Neural crest cell (in vitro differentiated cells): ENCODE results near the gene CST4. TPM values are rescaled to one million over a fixed set of nuclear protein-coding genes. Genes with fewer than 3 reads are reported as not detected.
"Not testable (repeated sequence)": the region's sequence is repeated elsewhere in the genome, so short reads cannot be mapped to it uniquely, and the experiment has no call there.

Experiments used
- DNase-seq: peaks from one replicate; pipeline ENCODE4 v3.0.0; 2021; ENCODE audit warnings: low read depth, mixed read lengths, low spot score
- H3K27ac Mint-ChIP-seq: one replicate; pipeline ENCODE4 v1.8.0; 2021; ENCODE audit warnings: mild to moderate bottlenecking, mixed read lengths; ENCODE audit not compliant: unreplicated experiment
- H3K27me3 Mint-ChIP-seq: 2 replicates; pipeline ENCODE4 v1.8.0; 2021; ENCODE audit warnings: low read depth, mild to moderate bottlenecking, mixed read lengths
- H3K36me3 Mint-ChIP-seq: 2 replicates; pipeline ENCODE4 v1.8.0; 2021; ENCODE audit warnings: low read depth, mild to moderate bottlenecking, mixed read lengths
- H3K4me1 Mint-ChIP-seq: 2 replicates; pipeline ENCODE4 v1.8.0; 2021; ENCODE audit warnings: mixed read lengths
- H3K4me3 Mint-ChIP-seq: one replicate; pipeline ENCODE4 v1.8.0; 2021; ENCODE audit warnings: mild to moderate bottlenecking, mixed read lengths
- H3K9me3 Mint-ChIP-seq: 2 replicates; pipeline ENCODE4 v1.8.0; 2021; ENCODE audit warnings: mixed read lengths
- total RNA-seq: library from RNA; stranded (reverse); gene quantifications from 2 replicates; pipeline ENCODE4 v1.2.1, GENCODE V29; 2021
- TF ChIP-seq, protein P1 (sequence below): fragments of 200-600 bp; sonication (generic); conservative IDR thresholded peaks from 2 replicates; pipeline ENCODE4 v1.5.0; 2021; ENCODE audit warnings: antibody characterized with exemption, mild to moderate bottlenecking

The CST4 gene
- total RNA-seq, 1 donor from 2014 or later = not detected

DNA sequence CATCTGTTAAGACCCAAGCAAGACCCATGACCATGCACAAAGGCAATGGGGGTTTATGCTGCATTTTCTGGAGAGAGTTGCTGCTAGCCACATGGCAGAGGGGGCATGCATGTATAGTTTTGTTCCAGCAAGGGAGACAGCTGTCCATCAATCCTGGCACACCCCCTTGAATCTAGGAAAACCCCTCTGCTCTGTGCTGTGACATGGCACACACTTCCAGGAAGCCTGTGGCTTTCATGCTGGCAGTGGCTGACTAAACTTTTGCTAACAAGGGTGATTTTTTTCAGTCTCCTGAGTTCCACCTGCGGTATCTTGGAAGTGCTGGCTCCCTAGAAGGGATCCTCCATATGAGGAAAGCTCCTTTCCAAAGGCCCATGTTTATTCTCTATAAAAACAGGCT lies 9.1 kb upstream of the CST4 start:
- Mint-ChIP-seq H3K27me3 (peaks cover 24% of the 10 kb centered on the region), H3K36me3 (no peaks in the 10 kb centered on the region), H3K27ac (no peak overlapping the region), H3K9me3 (no peaks in the 10 kb centered on the region), H3K4me1 (no peaks in the 10 kb centered on the region), H3K4me3 (no peak overlapping the region)
- TF ChIP-seq, protein P1, sequence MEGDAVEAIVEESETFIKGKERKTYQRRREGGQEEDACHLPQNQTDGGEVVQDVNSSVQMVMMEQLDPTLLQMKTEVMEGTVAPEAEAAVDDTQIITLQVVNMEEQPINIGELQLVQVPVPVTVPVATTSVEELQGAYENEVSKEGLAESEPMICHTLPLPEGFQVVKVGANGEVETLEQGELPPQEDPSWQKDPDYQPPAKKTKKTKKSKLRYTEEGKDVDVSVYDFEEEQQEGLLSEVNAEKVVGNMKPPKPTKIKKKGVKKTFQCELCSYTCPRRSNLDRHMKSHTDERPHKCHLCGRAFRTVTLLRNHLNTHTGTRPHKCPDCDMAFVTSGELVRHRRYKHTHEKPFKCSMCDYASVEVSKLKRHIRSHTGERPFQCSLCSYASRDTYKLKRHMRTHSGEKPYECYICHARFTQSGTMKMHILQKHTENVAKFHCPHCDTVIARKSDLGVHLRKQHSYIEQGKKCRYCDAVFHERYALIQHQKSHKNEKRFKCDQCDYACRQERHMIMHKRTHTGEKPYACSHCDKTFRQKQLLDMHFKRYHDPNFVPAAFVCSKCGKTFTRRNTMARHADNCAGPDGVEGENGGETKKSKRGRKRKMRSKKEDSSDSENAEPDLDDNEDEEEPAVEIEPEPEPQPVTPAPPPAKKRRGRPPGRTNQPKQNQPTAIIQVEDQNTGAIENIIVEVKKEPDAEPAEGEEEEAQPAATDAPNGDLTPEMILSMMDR = no peak
- no peak for DNase-seq

DNA sequence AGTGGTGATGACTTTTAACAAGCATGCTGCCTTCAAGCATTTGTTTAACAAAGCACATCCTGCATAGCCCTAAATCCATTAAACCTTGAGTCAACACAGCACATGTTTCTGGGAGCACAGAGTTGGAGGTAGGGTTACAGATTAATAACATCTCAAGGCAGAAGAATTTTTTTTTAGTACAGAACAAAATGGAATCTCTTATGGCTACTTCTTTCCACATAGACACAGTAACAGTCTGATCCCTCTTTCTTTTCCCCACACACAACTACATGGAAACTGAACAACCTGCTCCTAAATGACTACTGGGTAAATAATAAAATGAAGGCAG lies 6.2 kb upstream of the CST4 start:
- H3K4me1 Mint-ChIP-seq, H3K9me3 Mint-ChIP-seq, H3K27ac Mint-ChIP-seq, DNase-seq, H3K4me3 Mint-ChIP-seq, H3K36me3 Mint-ChIP-seq: not testable (repeated sequence)
- peaks cover 16% of the 10 kb centered on the region for H3K27me3 Mint-ChIP-seq

DNA sequence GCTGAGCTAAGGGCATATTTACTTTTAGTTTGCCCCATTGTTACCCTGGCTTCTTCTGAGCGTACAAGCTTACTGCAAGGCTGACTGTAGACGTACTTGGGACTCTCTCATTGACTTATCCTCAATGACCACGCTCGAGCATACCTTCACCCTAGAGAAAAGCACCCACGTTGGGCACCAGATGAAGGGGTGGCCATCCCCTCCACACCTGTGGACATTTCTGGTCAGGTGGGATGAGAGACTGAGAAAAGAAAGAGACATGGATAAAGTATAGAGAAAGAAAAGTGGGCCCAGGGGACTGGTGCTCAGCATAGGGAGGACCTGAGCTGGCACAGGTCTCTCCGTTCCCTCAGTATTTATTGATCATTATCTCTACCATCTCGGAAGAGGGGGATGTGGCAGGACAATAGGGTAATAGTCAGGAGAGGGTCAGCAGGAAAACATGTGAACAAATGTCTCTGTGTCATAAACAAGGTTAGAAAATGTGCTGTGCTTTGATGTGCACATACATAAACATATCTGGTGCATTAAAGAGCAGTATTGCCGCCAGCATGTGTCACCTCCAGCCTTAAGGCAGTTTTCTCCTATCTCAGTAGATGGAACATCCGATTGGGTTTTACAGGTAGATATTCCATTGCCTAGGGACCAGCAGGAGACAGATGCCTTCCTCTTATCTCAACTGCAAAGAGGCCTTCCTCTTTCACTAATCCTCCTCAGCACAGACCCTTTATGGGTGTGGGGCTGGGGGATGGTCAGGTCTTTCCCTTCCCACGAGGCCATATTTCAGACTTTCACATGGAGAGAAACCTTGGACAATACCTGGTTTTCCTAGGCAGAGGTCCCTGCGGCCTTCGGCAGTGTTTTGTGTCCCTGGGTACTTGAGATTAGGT lies 5.6 kb upstream of the CST4 start:
- H3K27ac Mint-ChIP-seq = not testable (repeated sequence)

DNA sequence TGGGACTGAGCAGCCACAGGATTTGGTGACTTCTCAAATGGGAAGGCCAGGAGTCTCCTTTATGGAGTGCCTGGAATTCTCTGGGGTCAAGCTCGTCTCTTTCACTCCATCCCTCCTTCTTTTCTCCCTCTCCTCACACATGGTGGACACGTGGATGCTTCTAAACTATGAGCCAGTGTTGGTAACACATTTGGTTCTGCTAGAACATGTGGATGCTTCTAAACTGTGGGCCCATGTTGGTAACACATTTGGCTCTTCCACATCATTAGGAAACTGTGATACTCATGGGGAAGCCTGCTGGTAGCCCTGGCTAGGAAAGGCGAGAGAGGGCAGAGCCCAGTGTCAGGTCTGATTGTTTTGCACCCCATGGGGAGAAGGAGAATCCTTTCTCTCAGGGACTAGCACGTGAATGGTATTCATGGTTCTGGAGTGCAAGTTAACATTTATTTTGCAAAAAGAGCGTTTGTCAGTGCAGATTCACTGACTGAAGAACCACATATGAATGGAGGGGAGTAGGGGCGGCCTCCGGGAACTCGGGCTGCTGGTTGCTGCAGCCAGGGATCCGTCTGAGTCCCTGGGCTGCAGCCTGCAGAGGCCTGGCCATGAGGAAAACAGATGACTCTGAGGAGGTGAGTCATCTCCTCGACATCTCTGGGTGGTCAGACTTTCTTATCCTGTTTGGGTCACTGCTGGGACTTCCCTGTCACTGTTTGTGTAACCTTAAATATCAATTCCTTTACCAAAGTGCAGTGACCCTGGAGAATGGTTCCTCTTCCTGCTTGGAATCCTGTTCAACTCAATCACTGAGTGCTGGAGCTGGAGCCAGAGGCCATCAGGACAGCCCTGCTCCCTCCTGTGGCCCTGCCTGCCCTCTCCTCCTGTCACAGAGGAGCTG lies 4.1 kb upstream of the CST4 start:
- H3K4me1 Mint-ChIP-seq, H3K4me3 Mint-ChIP-seq, H3K27ac Mint-ChIP-seq, H3K36me3 Mint-ChIP-seq, H3K9me3 Mint-ChIP-seq, DNase-seq: not testable (repeated sequence)
- peaks cover 16% of the 10 kb centered on the region for H3K27me3 Mint-ChIP-seq

More for the DNA sequence above, 5.6 kb upstream of the CST4 start:
- not testable (repeated sequence) for H3K9me3 Mint-ChIP-seq, DNase-seq, H3K4me3 Mint-ChIP-seq, H3K36me3 Mint-ChIP-seq, H3K4me1 Mint-ChIP-seq
- H3K27me3 Mint-ChIP-seq = peaks cover 16% of the 10 kb centered on the region

DNA sequence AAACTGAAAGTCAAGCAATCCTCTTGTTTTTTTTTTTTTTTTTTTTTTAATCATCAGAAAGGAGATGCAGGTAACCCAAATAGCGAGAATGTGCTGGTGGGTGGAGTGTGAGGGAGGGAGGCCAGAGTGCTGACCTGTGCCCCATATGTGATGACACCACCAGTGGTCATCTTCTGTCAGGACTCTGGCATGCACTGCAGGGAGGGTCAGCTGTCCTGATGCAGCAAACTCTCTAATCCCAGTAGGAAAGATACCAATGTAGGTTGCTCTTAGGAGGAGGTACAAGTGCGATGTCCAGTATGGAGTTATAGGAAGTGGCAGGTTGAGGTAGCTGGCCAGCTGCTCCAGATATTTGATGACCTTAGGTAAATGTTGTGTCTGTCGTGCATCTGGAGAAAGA lies 2.8 kb upstream of the CST4 start:
- Mint-ChIP-seq H3K27ac (no peak overlapping the region), H3K36me3 (no peaks in the 10 kb centered on the region), H3K4me3 (no peak overlapping the region), H3K27me3 (peaks cover 12% of the 10 kb centered on the region), H3K4me1 (no peaks in the 10 kb centered on the region), H3K9me3 (no peaks in the 10 kb centered on the region)
- DNase-seq = no peak
- TF ChIP-seq, protein P1 = no peak

DNA sequence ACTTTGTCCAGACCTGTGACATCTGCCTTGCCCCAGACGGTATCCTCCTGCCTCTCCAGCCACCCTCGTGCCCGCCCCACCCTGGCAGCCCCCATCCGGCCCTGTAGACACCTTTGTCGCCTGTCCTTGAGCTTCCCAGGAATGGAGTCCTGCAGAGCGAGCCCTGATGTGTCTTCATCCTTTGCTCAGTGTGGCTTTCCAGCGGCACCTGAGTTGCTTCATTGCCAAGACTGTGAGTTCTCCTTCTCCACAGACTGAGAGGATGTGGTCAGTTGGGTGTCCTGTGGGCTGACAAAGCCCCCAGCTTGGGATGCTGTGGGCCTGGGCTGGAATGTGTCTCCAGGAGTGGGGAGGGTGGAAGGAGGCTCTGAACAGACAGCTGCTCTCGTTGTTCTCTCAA lies 1.7 kb upstream of the CST4 start:
- no peak overlapping the region for H3K4me3 Mint-ChIP-seq
- no peak for DNase-seq
- H3K9me3 Mint-ChIP-seq = no peaks in the 10 kb centered on the region
- peaks cover 8% of the 10 kb centered on the region for H3K27me3 Mint-ChIP-seq
- TF ChIP-seq, protein P1 = no peak
- no peak overlapping the region for H3K27ac Mint-ChIP-seq
- no peaks in the 10 kb centered on the region for H3K36me3 Mint-ChIP-seq
- no peaks in the 10 kb centered on the region for H3K4me1 Mint-ChIP-seq

DNA sequence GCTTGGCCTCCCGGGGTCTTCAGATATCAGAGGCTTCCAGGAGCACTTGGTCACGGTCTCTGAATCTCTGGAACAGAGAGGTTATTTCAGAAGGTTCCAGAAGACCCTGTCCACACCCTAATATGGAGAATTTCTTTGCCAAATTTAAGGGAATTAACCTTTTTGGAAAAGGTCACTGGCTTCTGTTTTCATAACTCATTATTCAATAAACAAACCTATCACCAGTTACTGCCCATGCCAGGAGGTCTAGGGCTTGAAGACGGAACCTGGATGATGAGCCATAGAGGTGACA lies 507 bp upstream of the CST4 start:
- H3K27ac Mint-ChIP-seq = no peak overlapping the region
- TF ChIP-seq, protein P1 = no peak
- no peak overlapping the region for H3K4me3 Mint-ChIP-seq
- peaks cover 3% of the 10 kb centered on the region for H3K27me3 Mint-ChIP-seq
- H3K9me3 Mint-ChIP-seq = no peaks in the 10 kb centered on the region
- no peaks in the 10 kb centered on the region for H3K4me1 Mint-ChIP-seq
- no peaks in the 10 kb centered on the region for H3K36me3 Mint-ChIP-seq
- no peak for DNase-seq
